Upper lobe of left lung (tissue), 4 donors: ENCODE measurements around the gene RHPN2.

Source experiments
- POLR2A ChIP-seq, 4 donors: fragments of 450-650 bp; IDR thresholded peaks; one replicate each; pipeline ENCODE4 v1.5.1; 2016 to 2017; ENCODE audit warnings: antibody characterized with exemption in 4 of 4, mild to moderate bottlenecking in 2 of 4
- TF ChIP-seq, protein P1 (sequence below), 6 experiments: fragments of 450-650 bp in 4 of 6; fragments of 200-600 bp in 2 of 6; sonication (generic) in 2 of 6; IDR thresholded peaks; one replicate each; pipeline ENCODE4 v1.5.1; 2016 to 2019; ENCODE audit warnings: antibody characterized with exemption in 6 of 6

DNA sequence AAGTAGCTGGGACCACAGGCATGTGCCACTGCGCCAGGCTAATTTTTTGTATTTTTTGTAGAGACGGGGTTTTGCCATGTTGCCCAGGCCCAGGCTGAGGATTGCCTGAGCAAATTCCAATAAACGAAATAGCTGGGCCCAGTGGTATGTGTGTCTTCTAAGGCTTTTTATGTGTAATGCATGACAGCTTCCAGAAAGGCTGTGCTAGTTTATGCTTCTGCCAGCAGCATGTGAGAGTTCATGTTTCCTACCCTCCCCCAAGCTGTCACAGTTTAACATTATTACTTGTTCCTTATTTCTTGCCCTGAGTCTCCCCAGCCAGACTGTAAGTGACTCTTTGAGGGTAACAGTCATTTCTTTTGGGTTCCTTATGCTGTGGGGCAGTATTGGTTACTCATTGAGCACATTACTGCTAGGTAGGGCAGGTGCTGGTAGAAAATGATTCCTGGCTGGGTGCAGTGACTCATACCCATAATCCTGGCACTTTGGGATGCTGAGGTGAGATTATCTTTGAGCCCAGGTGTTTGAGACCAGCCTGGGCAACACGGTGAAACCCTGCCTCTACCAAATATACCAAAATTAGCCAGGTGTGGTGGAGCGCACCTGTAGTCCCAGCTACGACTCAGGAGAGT is 29.9 kb upstream of the RHPN2 start:
- TF ChIP-seq, protein P1, sequence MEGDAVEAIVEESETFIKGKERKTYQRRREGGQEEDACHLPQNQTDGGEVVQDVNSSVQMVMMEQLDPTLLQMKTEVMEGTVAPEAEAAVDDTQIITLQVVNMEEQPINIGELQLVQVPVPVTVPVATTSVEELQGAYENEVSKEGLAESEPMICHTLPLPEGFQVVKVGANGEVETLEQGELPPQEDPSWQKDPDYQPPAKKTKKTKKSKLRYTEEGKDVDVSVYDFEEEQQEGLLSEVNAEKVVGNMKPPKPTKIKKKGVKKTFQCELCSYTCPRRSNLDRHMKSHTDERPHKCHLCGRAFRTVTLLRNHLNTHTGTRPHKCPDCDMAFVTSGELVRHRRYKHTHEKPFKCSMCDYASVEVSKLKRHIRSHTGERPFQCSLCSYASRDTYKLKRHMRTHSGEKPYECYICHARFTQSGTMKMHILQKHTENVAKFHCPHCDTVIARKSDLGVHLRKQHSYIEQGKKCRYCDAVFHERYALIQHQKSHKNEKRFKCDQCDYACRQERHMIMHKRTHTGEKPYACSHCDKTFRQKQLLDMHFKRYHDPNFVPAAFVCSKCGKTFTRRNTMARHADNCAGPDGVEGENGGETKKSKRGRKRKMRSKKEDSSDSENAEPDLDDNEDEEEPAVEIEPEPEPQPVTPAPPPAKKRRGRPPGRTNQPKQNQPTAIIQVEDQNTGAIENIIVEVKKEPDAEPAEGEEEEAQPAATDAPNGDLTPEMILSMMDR (IDR thresholded peaks at IDR 0.05) = no peak
- TF ChIP-seq POLR2A (IDR thresholded peaks at IDR 0.05) = no peak
